Medulla oblongata (tissue), 1 donor: ENCODE results near the gene CPNE2.
"Not testable (repeated sequence)": the region's sequence is repeated elsewhere in the genome, so short reads cannot be mapped to it uniquely, and the experiment has no call there.

ENCODE experiments used
- DNase-seq: peaks from one replicate; pipeline ENCODE4 v3.0.0-alpha.2; 2015; ENCODE audit errors: extremely low spot score

CPNE2 gene

DNA sequence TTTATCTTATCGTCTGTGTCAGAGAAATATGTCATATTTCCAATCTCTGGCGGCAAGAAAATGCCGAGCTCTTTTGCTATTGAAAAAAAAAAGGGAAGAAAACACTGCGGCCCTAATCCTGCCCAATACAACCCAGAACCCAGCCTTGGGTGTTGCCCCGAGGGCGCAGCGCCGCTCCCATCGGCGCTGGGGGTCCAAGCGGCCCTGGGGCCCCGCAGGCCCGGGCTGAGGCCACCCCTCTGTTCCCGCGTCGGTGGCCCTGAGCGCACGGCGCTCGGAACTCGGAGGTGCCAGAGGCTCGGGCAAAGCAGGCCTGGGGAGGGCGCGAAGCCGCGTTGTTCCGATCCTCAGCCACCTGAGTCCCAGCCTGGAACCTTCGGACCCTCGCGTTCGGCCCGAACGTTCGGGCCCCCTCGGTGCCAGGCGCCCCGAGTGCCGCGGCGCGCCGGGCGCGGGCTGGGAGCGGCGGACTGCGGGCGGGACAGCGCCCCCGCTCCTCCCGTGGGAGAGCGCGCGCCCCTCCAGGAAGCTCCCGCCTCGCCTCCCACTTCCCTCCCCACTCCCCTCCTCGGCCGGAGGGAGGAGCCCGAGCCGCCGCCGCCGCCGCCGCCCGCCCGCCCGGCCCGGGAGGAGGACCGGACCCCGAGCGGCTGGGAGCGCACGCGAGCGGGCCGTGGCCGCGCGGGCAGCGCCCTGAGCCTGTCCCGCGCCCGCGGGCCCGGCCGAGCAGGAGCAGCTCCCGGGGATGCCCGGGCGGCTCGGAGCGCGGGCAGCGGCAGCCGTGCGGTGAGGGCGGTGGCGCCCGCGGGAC is at the start of gene CPNE2:
CPNE2 (plus strand) TSS at position 609 of the 811 bp plus-strand sequence. CDS start 18,160 bp downstream, outside the sequence.
- DNase-seq: peak; percentile 86

- DNase-seq: no peak
These were observed 49.1 kb upstream of the CPNE2 start for GRCh38 chr16:57043248-57043647.

DNA sequence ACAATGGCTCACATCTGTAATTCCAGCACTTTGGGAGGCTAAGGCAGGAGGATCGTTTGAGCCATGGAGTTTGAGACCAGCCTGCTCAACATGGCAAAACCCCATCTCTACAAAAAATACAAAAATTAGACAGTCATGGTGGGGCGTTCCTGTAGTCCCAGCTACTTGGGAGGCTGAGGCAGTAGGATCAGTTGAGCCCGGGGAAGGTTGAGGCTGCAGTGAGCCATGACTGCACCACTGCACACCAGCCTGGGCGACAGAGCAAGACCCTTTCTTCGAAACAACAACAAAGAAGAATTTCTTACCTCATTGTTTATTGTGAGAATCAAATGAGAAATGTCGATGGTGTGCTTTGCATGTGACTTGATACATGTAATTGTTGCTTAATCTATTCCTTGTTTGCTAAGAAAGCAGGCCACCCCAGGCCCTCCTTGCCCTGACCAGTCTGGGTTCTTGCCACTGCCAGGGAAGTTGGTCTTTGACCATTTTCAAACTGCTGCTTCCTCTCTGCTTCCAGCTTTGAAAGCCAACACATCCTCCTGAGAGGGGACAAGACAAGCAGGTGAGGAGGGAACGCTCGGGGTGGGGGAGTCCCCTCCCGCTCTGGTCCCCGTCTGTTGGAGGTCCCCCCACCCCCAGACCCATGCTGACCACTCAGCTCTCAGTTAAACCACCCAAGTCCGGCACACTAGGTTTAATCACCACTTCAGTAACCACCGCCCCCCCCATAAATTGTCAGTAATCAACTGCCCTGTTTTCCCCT is 47.3 kb upstream of the CPNE2 start:
- DNase-seq: no peak

DNA sequence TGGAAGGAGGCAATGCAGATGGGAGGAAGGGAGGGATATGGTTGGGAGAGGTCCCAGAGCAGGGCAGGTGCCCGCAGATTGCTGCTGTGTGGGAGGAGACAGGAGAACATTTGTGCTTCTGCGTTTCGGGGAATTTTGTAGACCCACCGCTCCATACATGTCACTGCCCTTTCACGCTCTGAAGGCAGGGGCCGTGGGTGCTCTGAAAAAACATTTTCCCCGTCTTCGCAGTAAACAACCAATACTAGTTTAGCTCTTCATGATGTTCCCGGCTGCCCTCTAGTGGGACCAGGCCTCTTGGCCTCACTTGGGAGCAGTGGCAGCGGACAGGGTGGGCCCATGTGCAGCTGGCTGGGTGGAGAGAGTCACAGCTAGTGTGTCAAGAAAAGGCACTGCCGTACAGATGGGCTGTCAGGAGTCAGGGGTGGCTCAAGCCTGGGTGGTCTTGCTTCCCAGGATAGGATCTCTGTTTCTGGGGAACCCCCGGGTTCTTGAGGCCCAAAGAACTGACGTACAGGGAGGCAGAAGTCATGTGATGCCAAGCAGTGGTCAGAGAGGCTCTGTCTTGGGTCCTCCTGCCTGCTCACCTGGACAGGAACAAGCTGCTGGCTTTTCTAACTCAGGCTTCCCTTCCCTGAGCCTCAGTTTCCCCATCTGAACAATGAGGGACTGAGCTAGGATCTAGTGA is 46.5 kb upstream of the CPNE2 start:
- DNase-seq: peak; percentile 82

DNA sequence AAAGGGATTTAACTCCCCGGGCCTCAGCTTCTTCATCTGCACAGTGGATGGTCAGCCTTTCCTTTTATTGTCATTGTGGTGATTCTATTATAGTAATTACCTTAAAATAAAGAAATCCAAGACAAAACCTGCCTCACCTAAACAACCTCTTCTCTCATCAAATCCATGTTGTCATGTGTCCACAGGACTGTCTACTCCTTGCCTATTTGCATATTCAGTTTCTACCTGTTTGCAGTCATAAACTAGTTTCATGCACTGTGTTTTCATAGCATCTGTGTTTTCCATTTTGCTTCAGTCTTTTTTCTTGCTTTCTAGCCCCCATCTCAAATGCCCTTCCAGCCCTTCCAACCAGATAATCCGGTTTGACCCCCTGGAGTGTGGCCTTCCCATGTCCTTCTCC is 44.3 kb upstream of the CPNE2 start:
- no peak for DNase-seq

DNA sequence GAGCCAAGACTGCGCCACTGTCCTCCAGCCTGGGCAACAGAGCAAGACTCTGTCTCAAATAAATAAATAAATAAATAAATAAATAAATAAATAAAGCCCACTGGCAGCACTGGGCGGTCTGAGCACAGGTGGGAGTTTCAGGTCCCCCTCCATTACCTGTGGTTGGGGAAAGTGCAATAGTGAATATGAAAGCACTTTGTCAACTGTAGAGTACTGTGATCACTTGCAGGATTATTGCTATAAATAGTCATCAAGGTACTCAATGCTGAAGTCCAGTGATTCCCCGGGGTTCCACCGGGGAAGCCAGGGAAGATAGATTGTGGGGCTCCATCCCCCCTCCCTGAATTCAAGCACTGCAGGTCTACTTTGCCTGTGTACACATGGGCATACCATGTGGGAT is 42.7 kb upstream of the CPNE2 start:
- DNase-seq: no peak

DNA sequence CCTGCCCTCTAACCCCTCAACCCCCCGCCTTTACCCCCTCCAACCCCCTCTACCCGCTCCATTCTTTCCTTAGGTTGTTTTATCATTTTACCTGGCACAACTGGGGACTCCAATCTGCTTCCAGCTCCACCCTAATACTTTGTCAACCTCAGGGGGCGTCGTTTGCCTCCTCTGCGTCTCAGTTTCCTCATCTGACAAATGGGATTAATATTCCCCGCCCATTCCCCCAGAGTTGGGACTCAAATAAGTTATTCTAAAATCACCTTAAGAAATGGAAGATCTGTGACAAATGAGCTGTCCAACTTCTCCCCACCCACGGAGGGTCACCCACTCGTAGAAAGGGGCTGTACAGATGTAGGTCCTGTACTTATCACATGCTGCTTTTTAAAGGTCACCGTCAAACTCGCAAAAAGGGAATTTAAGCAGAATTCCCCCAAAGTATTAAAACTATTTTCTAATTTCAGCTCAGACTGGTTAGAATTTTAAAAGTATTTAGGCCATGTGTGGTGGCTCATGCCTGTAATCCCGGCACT is 40.6 kb upstream of the CPNE2 start:
- DNase-seq: no peak

DNA sequence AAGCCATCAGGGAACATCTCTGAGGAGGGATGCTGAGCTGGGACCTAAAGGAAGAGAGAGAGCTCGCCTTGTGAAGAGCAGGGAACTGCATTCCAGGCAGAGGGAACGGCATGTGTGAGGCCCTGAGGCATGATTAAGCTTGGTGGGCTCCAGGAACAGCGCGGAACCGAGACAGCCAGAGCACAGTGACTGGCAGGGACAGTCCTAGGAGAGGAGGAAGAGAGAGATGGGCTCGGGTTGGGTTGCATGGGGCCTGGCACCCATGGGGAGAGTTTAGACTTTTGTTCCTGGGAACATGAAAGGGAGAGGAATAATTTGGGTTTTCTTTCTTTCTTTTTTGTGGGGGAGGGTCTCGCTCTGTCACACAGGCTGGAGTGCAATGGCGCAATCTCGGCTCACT is 39.2 kb upstream of the CPNE2 start:
- DNase-seq: no peak

DNA sequence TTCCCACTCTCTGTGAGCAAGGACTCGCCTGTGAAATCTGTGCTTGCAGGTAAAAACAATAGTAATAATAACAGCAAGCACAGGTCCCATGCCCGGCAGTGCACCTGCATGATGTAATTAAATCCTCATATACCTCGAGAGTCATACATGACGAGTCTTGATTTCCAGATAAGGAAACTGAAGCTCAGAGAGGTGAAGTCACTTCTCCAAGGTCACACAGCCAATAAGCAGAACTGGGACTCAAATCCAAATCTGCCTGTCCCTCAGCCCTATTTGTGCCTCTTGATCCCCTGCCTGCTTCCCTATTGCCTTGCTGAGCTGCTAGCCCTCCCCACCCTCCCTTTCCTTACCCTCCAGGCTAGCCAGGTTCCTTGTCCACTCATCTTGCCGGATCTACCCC is 38.0 kb upstream of the CPNE2 start:
- DNase-seq: no peak

DNA sequence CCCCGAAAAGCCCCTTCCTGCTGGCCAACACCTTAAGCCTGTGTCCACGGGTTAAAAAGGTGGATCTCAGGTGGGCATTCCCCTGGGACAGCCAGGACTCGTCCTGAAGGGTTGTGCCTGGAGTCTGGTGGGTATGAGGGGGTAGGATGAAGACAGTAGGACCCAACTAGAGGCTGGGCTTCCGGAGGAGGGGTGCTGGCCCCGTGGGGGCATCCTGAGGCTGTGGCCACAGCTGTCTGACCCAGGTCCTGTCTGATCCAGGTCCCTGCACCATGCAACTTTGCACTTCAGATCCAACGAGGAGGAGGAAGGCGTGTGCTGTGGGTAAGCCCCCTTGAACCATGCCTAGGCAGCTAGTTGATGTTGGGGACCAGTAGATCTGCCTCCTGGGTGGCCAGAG is 37.6 kb upstream of the CPNE2 start:
- no peak for DNase-seq

- DNase-seq: no peak
These were observed 36.7 kb upstream of the CPNE2 start for GRCh38 chr16:57055671-57056070.

DNA sequence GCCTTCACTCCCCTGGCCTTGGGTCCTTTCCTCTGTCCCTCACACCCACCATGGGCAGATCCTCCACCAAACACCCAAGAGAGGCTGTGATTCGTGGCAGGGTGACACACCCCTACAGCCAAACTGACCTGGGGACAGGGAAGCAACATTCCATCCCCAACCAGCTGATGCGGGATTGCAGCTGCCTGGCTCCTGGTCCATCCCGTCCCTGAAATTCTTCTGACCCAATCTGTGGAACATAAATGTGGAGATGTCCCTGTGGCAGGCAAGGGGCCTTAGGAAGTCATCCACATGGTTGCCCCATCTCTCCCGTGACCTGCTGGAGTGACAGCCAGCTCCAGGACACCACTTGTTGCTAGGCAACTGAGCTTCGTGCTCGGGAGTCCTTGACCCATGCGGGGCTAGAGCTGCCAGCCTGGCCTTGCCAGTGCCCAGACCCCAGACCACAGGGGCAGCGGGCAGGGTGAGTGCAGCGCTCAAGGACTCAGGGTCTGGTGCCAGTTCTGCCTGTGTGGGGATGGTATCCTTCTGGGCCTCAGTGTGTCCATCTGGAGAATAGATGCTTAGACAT is 34.0 kb upstream of the CPNE2 start:
- DNase-seq: no peak

- DNase-seq: no peak
These were observed 31.9 kb upstream of the CPNE2 start for GRCh38 chr16:57060323-57061083.

DNA sequence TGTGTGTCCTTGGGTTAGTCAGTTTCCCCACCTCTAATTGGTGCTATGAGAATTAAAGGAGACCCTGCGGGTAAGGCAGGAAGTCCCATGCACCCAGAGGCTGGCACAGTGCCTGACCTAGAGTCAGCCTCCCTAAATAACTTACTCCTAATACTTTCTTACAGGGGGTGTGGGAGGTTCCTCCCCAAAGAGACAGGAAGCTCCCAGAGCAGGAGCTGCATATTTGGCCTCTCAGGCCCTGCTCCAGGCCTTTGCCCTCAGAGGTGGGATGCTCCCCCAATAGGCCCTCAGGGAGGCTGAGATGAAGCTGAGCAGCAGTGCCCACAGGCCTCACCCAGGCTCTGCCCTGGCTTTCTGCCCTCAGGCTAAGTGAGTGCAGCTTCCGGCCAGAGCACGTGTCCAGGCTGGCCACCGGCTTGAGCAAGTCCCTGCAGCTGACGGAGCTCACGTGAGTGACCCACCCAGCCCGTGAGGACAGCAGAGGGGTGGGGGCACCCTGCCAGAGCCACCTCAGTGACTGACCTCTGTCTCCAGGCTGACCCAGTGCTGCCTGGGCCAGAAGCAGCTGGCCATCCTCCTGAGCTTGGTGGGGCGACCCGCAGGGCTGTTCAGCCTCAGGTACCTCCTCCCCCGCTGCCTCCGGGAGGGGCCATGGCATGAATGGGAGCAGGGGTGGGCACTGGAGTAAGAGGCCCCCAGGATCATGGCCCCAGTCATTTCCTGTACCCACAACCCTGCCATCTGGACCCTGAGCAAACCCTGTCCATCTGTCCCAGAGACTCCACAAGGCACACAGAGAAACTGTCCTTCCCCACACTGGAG is 31.1 kb upstream of the CPNE2 start:
- DNase-seq: peak; percentile 15

- no peak for DNase-seq
These were observed 30.1 kb upstream of the CPNE2 start for GRCh38 chr16:57062329-57062728.

GRCh38 chr16:57063189-57063588 is 29.2 kb upstream of the CPNE2 start:
- DNase-seq: not testable (repeated sequence)

DNA sequence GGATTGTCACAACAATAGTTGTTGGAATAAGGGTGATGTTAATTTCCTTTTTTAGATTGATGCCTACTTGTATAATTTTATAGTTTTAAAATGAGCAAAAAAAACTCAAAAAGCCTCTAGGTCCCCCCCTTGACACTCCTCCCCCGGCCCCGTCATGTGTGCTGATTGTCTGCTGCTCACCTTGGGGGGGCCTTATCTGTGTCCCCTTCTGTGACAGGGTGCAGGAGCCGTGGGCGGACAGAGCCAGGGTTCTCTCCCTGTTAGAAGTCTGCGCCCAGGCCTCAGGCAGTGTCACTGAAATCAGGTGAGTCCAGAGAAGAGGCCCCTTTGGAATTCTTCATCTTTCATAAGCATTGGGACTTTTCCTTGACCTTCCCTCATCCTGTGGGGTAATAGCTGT is 27.4 kb upstream of the CPNE2 start:
- no peak for DNase-seq

DNA sequence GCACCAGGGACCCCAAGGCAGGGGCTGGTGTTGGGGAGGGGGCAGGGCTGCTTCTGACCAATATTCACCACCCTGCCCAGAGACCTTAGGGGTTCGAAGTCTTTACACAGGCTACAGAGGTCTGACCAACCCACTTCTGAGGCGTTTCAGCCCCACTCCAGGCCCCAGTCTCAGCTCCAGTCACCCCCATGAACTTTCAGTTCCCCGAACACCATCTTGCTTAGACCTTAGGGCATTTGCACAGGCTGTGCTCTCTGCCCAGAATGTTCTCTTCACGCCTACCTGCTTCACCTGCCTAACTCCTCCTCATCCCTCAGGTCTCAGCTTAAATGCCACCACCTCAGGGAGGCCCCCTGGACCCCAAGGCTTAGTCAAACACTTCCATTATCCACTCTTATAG is 25.8 kb upstream of the CPNE2 start:
- no peak for DNase-seq

- DNase-seq: no peak
These were observed 25.0 kb upstream of the CPNE2 start for GRCh38 chr16:57067347-57067746.

GRCh38 chr16:57069053-57069452 is 23.3 kb upstream of the CPNE2 start:
- no peak for DNase-seq
